ENCODE measurements around the gene ICAM4.
"Not testable (repeated sequence)": the region's sequence is repeated elsewhere in the genome, so short reads cannot be mapped to it uniquely, and the experiment has no call there.

The ICAM4 gene

GRCh38 chr19:10286803-10287737, at the start of gene ICAM4:
TSS of gene ICAM4 (plus strand) at chr19:10286955. CDS start at chr19:10287013, 58 bp downstream.
- DNase-seq (ENCODE audit: low spot score) = no peak

- DNase-seq (ENCODE audit: low spot score) = no peak
These were observed 49.1 kb upstream of the ICAM4 start for GRCh38 chr19:10237702-10238101.

DNA sequence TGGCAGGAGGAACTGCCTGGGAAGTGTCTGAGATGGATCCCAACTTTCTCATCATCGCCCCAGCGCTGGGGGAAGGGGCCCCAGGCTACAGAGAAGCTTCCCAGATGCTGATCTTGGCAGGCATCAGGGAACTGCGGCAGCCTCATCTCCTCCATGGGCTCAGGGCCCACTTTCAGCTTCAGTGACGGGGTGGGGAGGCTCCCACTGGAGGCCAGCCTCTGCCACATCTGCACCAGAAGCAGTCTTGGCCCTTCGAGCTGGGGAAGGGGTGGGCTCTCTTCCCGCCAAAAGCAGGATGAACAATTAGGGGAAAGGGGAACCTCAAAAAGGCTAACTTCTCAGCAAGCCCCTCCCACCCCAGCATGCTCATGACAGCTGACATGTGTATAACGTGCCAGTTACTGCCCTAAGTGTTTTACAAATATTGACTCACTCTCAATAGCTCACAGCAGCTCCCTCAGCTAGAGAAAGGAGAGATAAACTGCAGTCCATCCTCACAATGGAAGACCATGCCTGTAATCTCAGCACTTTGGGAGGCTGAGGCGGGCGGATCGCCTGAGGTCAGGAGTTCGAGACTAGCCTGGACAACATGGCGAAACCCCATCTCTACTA, 48.5 kb upstream of the ICAM4 start:
- no peak for DNase-seq (ENCODE audit: low spot score)

GRCh38 chr19:10241826-10242449, 44.8 kb upstream of the ICAM4 start:
- DNase-seq (ENCODE audit: low spot score) = not testable (repeated sequence)

DNA sequence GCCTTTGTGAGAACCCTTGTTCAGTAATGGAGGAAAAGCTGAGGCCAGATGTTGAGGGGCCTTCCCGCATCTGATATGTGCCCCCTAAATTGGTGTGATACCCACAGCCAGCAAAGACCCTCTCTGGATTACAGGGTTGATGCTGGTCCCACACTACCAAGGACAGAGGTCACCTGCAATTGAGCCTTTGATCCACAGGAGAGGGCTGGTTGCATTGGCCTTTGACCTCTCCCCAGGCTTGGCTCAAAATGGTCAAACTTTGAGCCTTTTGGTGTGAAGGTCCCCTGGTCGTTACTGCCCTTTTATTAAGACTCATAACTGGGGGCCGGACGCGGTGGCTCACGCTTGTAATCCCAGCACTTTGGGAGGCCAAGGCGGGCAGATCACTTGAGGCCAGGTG, 43.1 kb upstream of the ICAM4 start:
- no peak for DNase-seq (ENCODE audit: low spot score)

DNA sequence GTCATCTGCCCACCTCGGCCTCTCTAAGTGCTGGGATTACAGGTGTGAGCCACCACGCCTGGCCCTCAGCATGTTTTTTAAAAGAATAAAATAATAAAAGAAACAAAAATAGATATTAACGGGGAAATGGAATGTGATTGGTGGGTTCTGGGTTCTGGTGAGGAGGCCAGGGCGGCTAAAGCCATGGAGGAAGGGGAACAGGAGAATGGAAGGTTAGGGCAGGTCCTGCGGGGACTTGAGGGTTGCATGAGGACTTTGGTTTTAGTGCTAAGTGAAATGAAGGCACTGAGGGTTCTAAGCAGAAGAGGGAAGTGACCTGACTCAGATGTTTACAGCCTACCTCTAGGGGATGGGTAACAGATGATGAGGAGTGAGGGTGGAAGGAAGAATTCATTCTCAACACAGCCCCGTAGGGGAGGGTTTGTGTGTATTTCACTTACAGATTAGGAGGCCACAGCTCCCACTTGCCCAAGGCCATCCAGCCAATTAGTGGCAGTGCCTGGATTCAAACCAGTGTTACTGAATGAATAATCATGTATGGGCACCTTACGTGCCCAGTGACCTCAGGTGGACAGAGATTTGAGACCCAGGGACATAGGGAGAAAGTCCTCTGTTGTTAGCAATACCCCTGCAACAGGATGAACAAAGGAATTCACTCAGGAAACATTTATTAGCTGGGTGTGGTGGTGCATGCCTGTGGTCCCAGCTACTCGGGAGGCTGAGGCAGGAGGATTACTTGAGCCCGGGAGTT, 41.4 kb upstream of the ICAM4 start:
- DNase-seq (ENCODE audit: low spot score) = no peak

DNA sequence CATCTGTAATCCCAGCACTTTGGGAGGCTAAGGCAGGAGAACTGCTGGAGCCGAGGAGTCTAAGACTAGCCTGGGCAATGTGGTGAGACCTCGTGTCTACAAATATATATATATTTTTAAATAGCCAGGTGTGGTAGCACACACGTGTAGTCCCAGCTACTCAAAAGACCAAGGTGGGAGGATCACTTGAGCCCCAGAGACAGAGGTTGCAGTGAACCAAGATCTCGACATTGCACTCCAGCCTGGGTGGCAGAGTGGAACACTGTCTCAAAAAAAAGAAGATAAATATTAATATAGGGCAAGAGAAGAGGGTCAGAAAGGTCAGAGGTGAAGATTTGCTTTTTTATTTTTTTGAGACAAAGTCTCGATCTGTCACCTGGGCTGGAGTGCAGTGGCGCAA, 40.2 kb upstream of the ICAM4 start:
- no peak for DNase-seq (ENCODE audit: low spot score)

DNA sequence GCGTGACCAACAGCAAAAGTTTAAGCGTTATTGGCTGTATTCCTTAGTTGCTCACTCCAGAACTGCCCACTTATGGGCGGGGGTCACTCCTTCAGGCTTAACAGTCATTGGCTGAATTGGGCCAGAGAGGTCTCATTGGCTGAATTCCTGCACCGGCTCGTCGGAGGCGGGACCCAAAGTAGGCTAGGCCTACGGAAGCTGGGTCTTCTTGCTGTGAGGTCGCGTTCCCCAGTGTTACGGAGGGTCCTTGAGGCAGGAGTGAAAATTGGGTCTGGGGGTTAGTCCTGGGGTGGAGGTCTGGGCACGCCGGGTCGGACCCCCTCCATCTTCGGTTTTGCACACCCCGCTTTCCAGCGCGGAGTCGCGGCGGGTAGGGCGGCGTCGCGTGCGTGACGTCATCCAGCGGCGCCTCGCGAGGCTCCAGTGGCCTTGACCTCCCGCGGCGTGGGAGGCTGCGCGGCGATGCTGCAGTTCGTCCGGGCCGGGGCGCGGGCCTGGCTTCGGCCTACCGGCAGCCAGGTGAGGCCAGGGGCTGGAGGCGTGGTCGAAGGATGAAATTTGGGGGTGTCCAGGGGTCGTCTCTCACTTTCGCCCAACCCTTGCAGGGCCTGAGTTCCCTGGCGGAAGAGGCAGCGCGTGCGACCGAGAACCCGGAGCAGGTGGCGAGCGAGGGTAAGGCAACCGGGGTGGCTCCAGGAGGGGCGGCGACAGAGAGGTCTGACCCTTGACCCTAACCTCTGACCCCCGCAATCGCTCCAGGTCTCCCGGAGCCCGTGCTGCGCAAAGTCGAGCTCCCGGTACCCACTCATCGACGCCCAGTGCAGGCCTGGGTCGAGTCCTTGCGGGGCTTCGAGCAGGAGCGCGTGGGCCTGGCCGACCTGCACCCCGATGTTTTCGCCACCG, 34.7 kb upstream of the ICAM4 start, which contains the start of gene MRPL4:
Gene MRPL4, plus strand, starts transcription at position 423 of the 903 bp plus-strand sequence. Its CDS starts 40 bp downstream, at position 463.
- peak; percentile 99 for DNase-seq (ENCODE audit: low spot score)

- no peak for DNase-seq (ENCODE audit: low spot score)
These were observed 34.0 kb upstream of the ICAM4 start for GRCh38 chr19:10252707-10253106.

DNA sequence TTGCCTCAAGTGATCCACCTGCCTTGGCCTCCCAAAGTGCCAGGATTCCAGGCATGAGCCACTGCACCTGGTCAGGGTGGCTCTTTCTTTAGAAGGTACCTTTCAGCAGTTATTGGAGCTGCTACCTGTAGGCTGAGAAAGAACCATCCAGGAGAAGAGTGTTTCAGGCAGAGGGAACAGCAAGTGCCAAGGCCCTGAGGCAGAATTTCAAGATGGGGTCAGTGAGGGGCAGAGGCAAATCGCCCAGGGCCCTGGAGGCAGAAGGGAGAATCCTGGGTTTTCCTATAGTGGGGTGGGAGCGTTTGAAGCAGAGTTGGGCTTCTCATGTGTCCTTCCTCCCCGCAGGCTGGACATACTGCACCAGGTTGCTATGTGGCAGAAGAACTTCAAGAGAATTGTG, 32.5 kb upstream of the ICAM4 start:
- DNase-seq (ENCODE audit: low spot score) = no peak

GRCh38 chr19:10255358-10255757, 31.4 kb upstream of the ICAM4 start:
- DNase-seq (ENCODE audit: low spot score) = no peak

GRCh38 chr19:10256551-10256950, 30.2 kb upstream of the ICAM4 start:
- no peak for DNase-seq (ENCODE audit: low spot score)

- DNase-seq (ENCODE audit: low spot score) = no peak
These were observed 29.7 kb upstream of the ICAM4 start for GRCh38 chr19:10256970-10257615.

GRCh38 chr19:10258080-10258710, 28.6 kb upstream of the ICAM4 start:
- no peak for DNase-seq (ENCODE audit: low spot score)

DNA sequence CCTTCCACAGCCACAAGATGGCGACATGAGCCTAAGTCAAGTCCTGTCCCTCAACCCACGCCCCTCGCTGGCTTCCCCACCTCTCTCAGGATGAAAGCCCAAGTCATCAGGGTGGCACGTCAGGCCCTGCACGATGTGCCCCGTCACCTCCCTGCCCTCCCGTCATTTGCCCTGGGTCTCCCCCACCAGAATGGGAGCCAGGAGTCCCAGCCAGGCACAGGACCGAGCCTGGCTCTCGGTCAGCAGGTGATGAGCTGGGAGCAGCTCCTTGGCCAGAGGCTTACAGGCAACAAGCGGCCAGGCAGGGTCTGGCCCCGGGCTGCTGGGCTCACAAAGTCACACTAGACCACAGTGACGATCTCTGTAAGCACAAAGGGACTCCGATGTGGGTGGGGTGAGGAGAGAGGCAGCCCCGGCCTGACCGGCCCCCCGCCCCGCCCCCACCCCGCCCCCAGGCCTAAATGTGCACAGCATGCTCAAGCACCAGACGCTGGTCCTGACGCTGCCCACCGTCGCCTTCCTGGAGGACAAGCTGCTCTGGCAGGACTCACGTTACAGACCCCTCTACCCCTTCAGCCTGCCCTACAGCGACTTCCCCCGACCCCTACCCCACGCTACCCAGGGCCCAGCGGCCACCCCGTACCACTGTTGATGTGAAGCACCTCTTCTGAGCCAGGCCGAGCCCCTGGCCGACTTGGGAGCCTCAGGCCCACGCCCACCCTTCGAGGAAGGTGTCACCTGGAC, 27.4 kb upstream of the ICAM4 start:
- peak; percentile 86 for DNase-seq (ENCODE audit: low spot score)

GRCh38 chr19:10260141-10260584, 26.6 kb upstream of the ICAM4 start:
- DNase-seq (ENCODE audit: low spot score) = no peak

- DNase-seq (ENCODE audit: low spot score) = no peak
These were observed 24.0 kb upstream of the ICAM4 start for GRCh38 chr19:10262771-10263170.

DNA sequence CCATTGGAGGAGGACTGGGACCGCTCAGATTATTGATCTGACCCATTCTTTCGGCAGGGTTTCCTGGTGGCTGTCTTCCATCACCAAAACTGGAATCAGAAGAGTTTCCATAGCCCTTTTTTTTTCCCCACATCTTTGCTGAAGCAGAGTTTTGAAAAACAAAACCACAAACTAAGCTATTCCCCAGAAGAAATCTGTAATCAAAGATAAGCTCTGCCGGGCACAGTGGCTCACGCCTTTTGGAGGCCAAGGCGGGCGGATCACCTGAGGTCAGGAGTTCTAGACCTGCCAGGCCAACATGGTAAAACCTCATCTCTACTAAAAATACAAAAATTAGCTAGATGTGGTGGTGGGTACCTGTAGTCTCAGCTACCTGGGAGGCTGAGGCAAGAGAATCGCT, 20.0 kb upstream of the ICAM4 start:
- no peak for DNase-seq (ENCODE audit: low spot score)

DNA sequence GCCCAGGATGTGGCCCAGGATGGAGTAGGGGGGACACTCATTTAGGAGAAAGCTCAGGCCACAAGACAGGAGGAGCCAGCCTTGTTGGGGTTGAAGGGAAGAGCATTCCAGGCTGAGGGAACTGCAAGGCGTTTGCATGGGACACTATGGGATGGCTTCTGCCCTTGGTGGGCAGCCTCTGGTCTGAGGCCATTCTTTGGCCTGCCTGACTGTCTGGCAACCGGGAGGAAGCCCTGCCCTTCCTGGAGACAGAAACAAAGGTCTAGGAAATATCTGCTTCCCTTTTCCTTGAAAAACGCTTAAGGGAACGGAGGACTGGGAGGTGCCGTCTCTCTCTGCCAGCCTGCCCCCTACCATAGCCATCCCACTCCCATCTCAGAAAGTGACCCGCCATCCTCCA, 18.7 kb upstream of the ICAM4 start:
- no peak for DNase-seq (ENCODE audit: low spot score)
